ENCODE results near the gene LPIN3. TPM values are rescaled to one million over a fixed set of nuclear protein-coding genes. Genes with fewer than 3 reads are reported as not detected.

LPIN3 gene
- total RNA-seq, 4 donors from 2014 or later = 5.5 to 16.6 (median 9.1) TPM

DNA sequence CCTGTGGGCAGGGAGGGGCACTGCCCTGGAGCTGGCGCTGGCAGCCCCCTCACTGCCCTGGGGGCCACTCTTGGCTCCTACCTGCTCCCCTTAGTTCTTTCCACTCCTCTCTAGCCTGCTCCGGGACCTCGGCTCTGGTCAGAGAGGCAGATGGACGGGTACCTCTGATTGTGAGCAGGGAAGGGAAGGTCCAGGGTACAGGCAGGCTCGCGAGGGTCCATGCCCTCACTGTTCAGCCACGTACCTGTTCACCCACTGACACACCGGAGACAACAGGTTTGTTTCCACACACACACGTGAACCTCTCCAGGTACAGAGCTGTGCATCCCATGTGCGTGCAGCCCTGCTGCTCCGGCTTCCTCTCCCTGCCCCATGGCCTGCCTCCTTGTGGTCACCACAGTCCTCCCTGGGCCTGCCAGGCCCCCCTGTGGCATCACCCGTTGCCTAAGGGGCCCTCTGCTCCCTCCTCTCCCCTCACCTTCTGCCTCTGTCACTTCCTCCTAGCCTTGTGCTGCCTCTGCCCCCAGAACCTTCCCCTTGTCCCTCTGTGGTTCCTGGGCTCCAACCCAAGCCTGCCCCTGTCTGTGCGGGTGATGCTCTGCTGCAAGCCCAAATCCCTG lies 23.7 kb downstream of the LPIN3 start:
- whole genome bisulfite sequencing, 2 donors (ENCODE audit: low coverage in 1 of 2) = 85% methylated on average over 8 of the region's 13 CpGs; no CpG with 5 or more reads in 1 of the 2 donors
- ATAC-seq = no peak
- Histone ChIP-seq H3K4me3 (no peak overlapping the region), H3K27ac (no peak overlapping the region), H3K9me3 (no peaks in the 10 kb centered on the region), H3K36me3 (no peaks in the 10 kb centered on the region), H3K27me3 (peaks cover 59% of the 10 kb centered on the region), H3K4me1 (peaks cover 0 to 18% (median 7%) of the 10 kb centered on the region in 3 donors)
- TF ChIP-seq POLR2A (IDR thresholded peaks at IDR 0.05) = no peak

GRCh38 chr20:41364967-41365765 lies 24.5 kb downstream of the LPIN3 start:
- Histone ChIP-seq H3K27ac (no peak overlapping the region), H3K4me3 (peak overlapping the region in 1 of 2 donors; percentile 55), H3K4me1 (peaks cover 0 to 18% (median 7%) of the 10 kb centered on the region in 3 donors), H3K27me3 (peaks cover 63% of the 10 kb centered on the region), H3K36me3 (no peaks in the 10 kb centered on the region), H3K9me3 (no peaks in the 10 kb centered on the region)
- 81 to 85% methylated on average over 7 to 8 of the region's 19 CpGs for WGBS, 2 donors (ENCODE audit: low coverage in 1 of 2)
- TF ChIP-seq POLR2A (IDR thresholded peaks at IDR 0.05) = no peak
- no peak for TF ChIP-seq EP300 (IDR thresholded peaks at IDR 0.05)
- no peak for TF ChIP-seq POLR2AphosphoS5 (IDR thresholded peaks at IDR 0.05)
- TF ChIP-seq, protein P1, sequence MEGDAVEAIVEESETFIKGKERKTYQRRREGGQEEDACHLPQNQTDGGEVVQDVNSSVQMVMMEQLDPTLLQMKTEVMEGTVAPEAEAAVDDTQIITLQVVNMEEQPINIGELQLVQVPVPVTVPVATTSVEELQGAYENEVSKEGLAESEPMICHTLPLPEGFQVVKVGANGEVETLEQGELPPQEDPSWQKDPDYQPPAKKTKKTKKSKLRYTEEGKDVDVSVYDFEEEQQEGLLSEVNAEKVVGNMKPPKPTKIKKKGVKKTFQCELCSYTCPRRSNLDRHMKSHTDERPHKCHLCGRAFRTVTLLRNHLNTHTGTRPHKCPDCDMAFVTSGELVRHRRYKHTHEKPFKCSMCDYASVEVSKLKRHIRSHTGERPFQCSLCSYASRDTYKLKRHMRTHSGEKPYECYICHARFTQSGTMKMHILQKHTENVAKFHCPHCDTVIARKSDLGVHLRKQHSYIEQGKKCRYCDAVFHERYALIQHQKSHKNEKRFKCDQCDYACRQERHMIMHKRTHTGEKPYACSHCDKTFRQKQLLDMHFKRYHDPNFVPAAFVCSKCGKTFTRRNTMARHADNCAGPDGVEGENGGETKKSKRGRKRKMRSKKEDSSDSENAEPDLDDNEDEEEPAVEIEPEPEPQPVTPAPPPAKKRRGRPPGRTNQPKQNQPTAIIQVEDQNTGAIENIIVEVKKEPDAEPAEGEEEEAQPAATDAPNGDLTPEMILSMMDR (IDR thresholded peaks at IDR 0.05) = no peak
- ATAC-seq = no peak

GRCh38 chr20:41365777-41366545 lies 25.3 kb downstream of the LPIN3 start:
- peaks cover 65% of the 10 kb centered on the region for H3K27me3 ChIP-seq
- H3K4me1 ChIP-seq = peaks cover 0 to 18% (median 7%) of the 10 kb centered on the region in 3 donors
- H3K27ac ChIP-seq = peak overlapping the region in 1 of 4 donors; percentile 33
- no peaks in the 10 kb centered on the region for H3K36me3 ChIP-seq
- TF ChIP-seq POLR2A (IDR thresholded peaks at IDR 0.05) (no peak), EP300 (IDR thresholded peaks at IDR 0.05) (no peak), POLR2AphosphoS5 (IDR thresholded peaks at IDR 0.05) (no peak)
- TF ChIP-seq, protein P1 (IDR thresholded peaks at IDR 0.05) = no peak
- H3K4me3 ChIP-seq = peak overlapping the region in 1 of 2 donors; percentile 55
- H3K9me3 ChIP-seq = peaks cover 0 to under 1% (median 0%) of the 10 kb centered on the region in 3 donors
- no peak for ATAC-seq
- WGBS, 2 donors (ENCODE audit: low coverage in 1 of 2) = 21% methylated on average over 16 of the region's 76 CpGs; no CpG with 5 or more reads in 1 of the 2 donors

DNA sequence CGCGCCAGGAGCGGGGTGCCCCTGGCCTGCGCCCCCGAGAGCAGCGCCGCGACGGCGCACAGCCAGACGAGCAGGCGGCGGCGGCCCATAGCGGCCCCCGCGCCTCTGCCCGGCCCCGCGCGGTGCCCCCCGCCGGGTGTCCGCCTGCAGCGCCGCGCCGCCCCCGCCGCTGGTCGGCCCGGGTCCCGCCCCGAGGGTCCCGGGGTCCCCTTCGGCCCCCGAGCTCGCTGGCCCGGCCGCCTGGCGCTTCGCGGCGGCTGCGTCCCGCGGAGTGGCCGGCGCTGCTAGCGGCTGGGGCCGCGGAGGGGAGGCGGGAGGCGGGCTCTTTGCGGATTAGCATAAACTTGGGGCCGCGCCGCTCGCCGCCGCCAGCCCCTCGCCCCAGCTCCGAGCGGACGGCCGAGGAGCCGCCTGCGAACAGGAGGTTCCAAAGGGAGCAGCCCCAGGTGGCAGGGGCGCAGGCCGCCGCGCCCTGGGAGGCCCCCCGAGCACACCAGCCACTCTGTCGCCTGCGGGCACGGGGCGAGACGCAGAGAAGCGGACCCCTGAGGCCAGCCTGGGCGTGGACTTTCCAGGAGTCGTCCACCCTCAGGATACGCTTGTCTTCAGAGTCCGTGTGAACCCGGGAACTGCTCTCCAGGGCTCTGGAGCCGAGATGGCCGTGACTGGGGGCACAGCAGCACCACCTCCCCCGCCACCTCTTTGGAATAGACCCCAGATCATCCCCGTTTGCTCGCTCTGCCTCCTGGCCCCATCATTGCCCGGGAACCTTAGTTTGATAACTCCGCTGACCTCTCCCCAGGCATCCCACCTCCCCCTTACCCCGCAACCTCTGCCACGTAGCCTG lies 26.1 kb downstream of the LPIN3 start, which contains the start of gene EMILIN3:
TSS of gene EMILIN3 (minus strand) at position 273 of the 847 bp plus-strand sequence. CDS start at position 89, 184 bp downstream.
- Histone ChIP-seq H3K9me3 (peaks cover 0 to 8% (median 0%) of the 10 kb centered on the region in 3 donors), H3K36me3 (no peaks in the 10 kb centered on the region), H3K4me3 (peak within 1 kb of the TSS in 1 of 2 donors; percentile 55), H3K27me3 (peaks cover 68% of the 10 kb centered on the region), H3K4me1 (peaks cover 0 to 18% (median 7%) of the 10 kb centered on the region in 3 donors), H3K27ac (peak within 1 kb of the TSS in 1 of 4 donors; percentile 33)
- ATAC-seq = peak; percentile 37
- TF ChIP-seq POLR2AphosphoS5 (IDR thresholded peaks at IDR 0.05) = no peak
- no peak for TF ChIP-seq POLR2A (IDR thresholded peaks at IDR 0.05)
- no peak for TF ChIP-seq EP300 (IDR thresholded peaks at IDR 0.05)
- TF ChIP-seq, protein P1 (IDR thresholded peaks at IDR 0.05) = no peak
- 35 to 47% methylated on average over 4 to 6 of the region's 93 CpGs for WGBS, 2 donors (ENCODE audit: low coverage in 1 of 2)
